ENCODE data around the gene ARNT2. TPM values are rescaled to one million over a fixed set of nuclear protein-coding genes. Genes with fewer than 3 reads are reported as not detected.

Gene ARNT2
- total and polyA plus RNA-seq, 5 donors from 2014 or later, result not detected

GRCh38 chr15:80473286-80474223 is 69.4 kb downstream of the ARNT2 start:
- DNase-seq (no peak), ATAC-seq (ENCODE audit: low read depth in 2 of 2) (no peak)
- Mint-ChIP-seq H3K4me3 (no peak overlapping the region), H3K4me1 (no peaks in the 10 kb centered on the region), H3K36me3 (no peaks in the 10 kb centered on the region), H3K9me3 (peaks cover 0 to 9% (median 2%) of the 10 kb centered on the region in 7 donors), H3K27me3 (peaks cover 11% of the 10 kb centered on the region), H3K27ac (no peak overlapping the region)
- Histone ChIP-seq H3K36me3 (ENCODE audit: control insufficient read depth, insufficient read depth, low read length) (no peaks in the 10 kb centered on the region), H3K4me1 (ENCODE audit: control insufficient read depth, insufficient read depth, low read length, poor library complexity, severe bottlenecking) (no peaks in the 10 kb centered on the region), H3K27me3 (ENCODE audit: control insufficient read depth, insufficient read depth, low read length) (peaks cover 4% of the 10 kb centered on the region), H3K4me3 (ENCODE audit: low read depth, low read length) (no peak overlapping the region), H3K9me3 (ENCODE audit: control insufficient read depth in 2 of 2, low read length in 2 of 2) (peaks cover 0 to 4% of the 10 kb centered on the region in 2 experiments), H3K27ac (ENCODE audit: insufficient read depth, low read length, poor library complexity, severe bottlenecking) (no peak overlapping the region)

GRCh38 chr15:80474224-80475215 is 70.3 kb downstream of the ARNT2 start:
- Histone ChIP-seq H3K4me1 (ENCODE audit: control insufficient read depth, insufficient read depth, low read length, poor library complexity, severe bottlenecking) (no peaks in the 10 kb centered on the region), H3K9me3 (ENCODE audit: control insufficient read depth in 2 of 2, low read length in 2 of 2) (peaks cover 0 to 4% of the 10 kb centered on the region in 2 experiments), H3K27me3 (ENCODE audit: control insufficient read depth, insufficient read depth, low read length) (peaks cover 4% of the 10 kb centered on the region), H3K27ac (ENCODE audit: insufficient read depth, low read length, poor library complexity, severe bottlenecking) (no peak overlapping the region), H3K4me3 (ENCODE audit: low read depth, low read length) (no peak overlapping the region), H3K36me3 (ENCODE audit: control insufficient read depth, insufficient read depth, low read length) (no peaks in the 10 kb centered on the region)
- ATAC-seq (ENCODE audit: low read depth in 2 of 2) (no peak), DNase-seq (no peak)
- Mint-ChIP-seq H3K27me3 (peaks cover 9% of the 10 kb centered on the region), H3K9me3 (peaks cover 0 to 9% (median 2%) of the 10 kb centered on the region in 7 donors), H3K4me1 (no peaks in the 10 kb centered on the region), H3K27ac (no peak overlapping the region), H3K4me3 (no peak overlapping the region), H3K36me3 (no peaks in the 10 kb centered on the region)

- Histone ChIP-seq H3K4me3 (ENCODE audit: low read depth, low read length) (no peak overlapping the region), H3K36me3 (ENCODE audit: control insufficient read depth, insufficient read depth, low read length) (no peaks in the 10 kb centered on the region), H3K27me3 (ENCODE audit: control insufficient read depth, insufficient read depth, low read length) (peaks cover 4% of the 10 kb centered on the region), H3K9me3 (ENCODE audit: control insufficient read depth in 2 of 2, low read length in 2 of 2) (peaks cover 0 to 4% of the 10 kb centered on the region in 2 experiments), H3K27ac (ENCODE audit: insufficient read depth, low read length, poor library complexity, severe bottlenecking) (no peak overlapping the region), H3K4me1 (ENCODE audit: control insufficient read depth, insufficient read depth, low read length, poor library complexity, severe bottlenecking) (no peaks in the 10 kb centered on the region)
- ATAC-seq (ENCODE audit: low read depth in 2 of 2) (no peak), DNase-seq (no peak)
- Mint-ChIP-seq H3K9me3 (peaks cover 0 to 9% (median 2%) of the 10 kb centered on the region in 7 donors), H3K4me3 (no peak overlapping the region), H3K27me3 (peaks cover 9% of the 10 kb centered on the region), H3K4me1 (no peaks in the 10 kb centered on the region), H3K27ac (no peak overlapping the region), H3K36me3 (no peaks in the 10 kb centered on the region)
Measured at GRCh38 chr15:80475572-80475971, 71.4 kb downstream of the ARNT2 start.

GRCh38 chr15:80476036-80476435 is 71.9 kb downstream of the ARNT2 start:
- no peak for DNase-seq
- Mint-ChIP-seq H3K4me1 (no peaks in the 10 kb centered on the region), H3K4me3 (no peak overlapping the region), H3K9me3 (peaks cover 0 to 9% (median 2%) of the 10 kb centered on the region in 7 donors), H3K36me3 (no peaks in the 10 kb centered on the region), H3K27ac (no peak overlapping the region), H3K27me3 (peaks cover 9% of the 10 kb centered on the region)
- no peak for ATAC-seq (ENCODE audit: low read depth in 2 of 2)
- H3K4me1 ChIP-seq (ENCODE audit: control insufficient read depth, insufficient read depth, low read length, poor library complexity, severe bottlenecking), result no peaks in the 10 kb centered on the region
- no peak overlapping the region for H3K27ac ChIP-seq (ENCODE audit: insufficient read depth, low read length, poor library complexity, severe bottlenecking)
- peaks cover 0 to 4% of the 10 kb centered on the region in 2 experiments for H3K9me3 ChIP-seq (ENCODE audit: control insufficient read depth in 2 of 2, low read length in 2 of 2)
- H3K27me3 ChIP-seq (ENCODE audit: control insufficient read depth, insufficient read depth, low read length), result peaks cover 4% of the 10 kb centered on the region
- H3K36me3 ChIP-seq (ENCODE audit: control insufficient read depth, insufficient read depth, low read length), result no peaks in the 10 kb centered on the region
- H3K4me3 ChIP-seq (ENCODE audit: low read depth, low read length), result no peak overlapping the region

- ATAC-seq (ENCODE audit: low read depth in 2 of 2), result no peak
- Mint-ChIP-seq H3K27ac (no peak overlapping the region), H3K9me3 (peaks cover 0 to 9% (median 1%) of the 10 kb centered on the region in 7 donors), H3K4me1 (no peaks in the 10 kb centered on the region), H3K27me3 (peaks cover 13% of the 10 kb centered on the region), H3K36me3 (no peaks in the 10 kb centered on the region), H3K4me3 (no peak overlapping the region)
- H3K27me3 ChIP-seq (ENCODE audit: control insufficient read depth, insufficient read depth, low read length), result no peaks in the 10 kb centered on the region
- no peaks in the 10 kb centered on the region for H3K4me1 ChIP-seq (ENCODE audit: control insufficient read depth, insufficient read depth, low read length, poor library complexity, severe bottlenecking)
- no peak overlapping the region for H3K27ac ChIP-seq (ENCODE audit: insufficient read depth, low read length, poor library complexity, severe bottlenecking)
- no peaks in the 10 kb centered on the region for H3K36me3 ChIP-seq (ENCODE audit: control insufficient read depth, insufficient read depth, low read length)
- H3K9me3 ChIP-seq (ENCODE audit: control insufficient read depth in 2 of 2, low read length in 2 of 2), result peaks cover 0 to 4% of the 10 kb centered on the region in 2 experiments
- no peak for DNase-seq
- H3K4me3 ChIP-seq (ENCODE audit: low read depth, low read length), result no peak overlapping the region
Measured at GRCh38 chr15:80478075-80478474, 73.9 kb downstream of the ARNT2 start.

GRCh38 chr15:80479191-80479590 is 75.0 kb downstream of the ARNT2 start:
- ATAC-seq (ENCODE audit: low read depth in 2 of 2) (no peak), DNase-seq (no peak)
- Mint-ChIP-seq H3K4me3 (no peak overlapping the region), H3K9me3 (peaks cover 0 to 9% (median 1%) of the 10 kb centered on the region in 7 donors), H3K27me3 (peaks cover 13% of the 10 kb centered on the region), H3K36me3 (no peaks in the 10 kb centered on the region), H3K27ac (no peak overlapping the region), H3K4me1 (no peaks in the 10 kb centered on the region)
- no peaks in the 10 kb centered on the region for H3K27me3 ChIP-seq (ENCODE audit: control insufficient read depth, insufficient read depth, low read length)
- H3K36me3 ChIP-seq (ENCODE audit: control insufficient read depth, insufficient read depth, low read length), result no peaks in the 10 kb centered on the region
- H3K4me1 ChIP-seq (ENCODE audit: control insufficient read depth, insufficient read depth, low read length, poor library complexity, severe bottlenecking), result no peaks in the 10 kb centered on the region
- no peak overlapping the region for H3K4me3 ChIP-seq (ENCODE audit: low read depth, low read length)
- no peak overlapping the region for H3K27ac ChIP-seq (ENCODE audit: insufficient read depth, low read length, poor library complexity, severe bottlenecking)
- peaks cover 0 to 4% of the 10 kb centered on the region in 2 experiments for H3K9me3 ChIP-seq (ENCODE audit: control insufficient read depth in 2 of 2, low read length in 2 of 2)

- no peaks in the 10 kb centered on the region for H3K36me3 ChIP-seq (ENCODE audit: control insufficient read depth, insufficient read depth, low read length)
- Mint-ChIP-seq H3K4me1 (no peaks in the 10 kb centered on the region), H3K27me3 (peaks cover 13% of the 10 kb centered on the region), H3K27ac (no peak overlapping the region), H3K36me3 (no peaks in the 10 kb centered on the region), H3K4me3 (no peak overlapping the region), H3K9me3 (peaks cover 0 to 9% (median 1%) of the 10 kb centered on the region in 7 donors)
- no peaks in the 10 kb centered on the region for H3K4me1 ChIP-seq (ENCODE audit: control insufficient read depth, insufficient read depth, low read length, poor library complexity, severe bottlenecking)
- ATAC-seq (ENCODE audit: low read depth in 2 of 2) (no peak), DNase-seq (no peak)
- H3K27me3 ChIP-seq (ENCODE audit: control insufficient read depth, insufficient read depth, low read length), result no peaks in the 10 kb centered on the region
- H3K27ac ChIP-seq (ENCODE audit: insufficient read depth, low read length, poor library complexity, severe bottlenecking), result no peak overlapping the region
- peaks cover 0 to 4% of the 10 kb centered on the region in 2 experiments for H3K9me3 ChIP-seq (ENCODE audit: control insufficient read depth in 2 of 2, low read length in 2 of 2)
- no peak overlapping the region for H3K4me3 ChIP-seq (ENCODE audit: low read depth, low read length)
Measured at GRCh38 chr15:80480171-80480811, 76.1 kb downstream of the ARNT2 start.
